ENCODE measurements around the gene KLRC4.
"Not testable (repeated sequence)": the region's sequence is repeated elsewhere in the genome, so short reads cannot be mapped to it uniquely, and the experiment has no call there.

Gene KLRC4

DNA sequence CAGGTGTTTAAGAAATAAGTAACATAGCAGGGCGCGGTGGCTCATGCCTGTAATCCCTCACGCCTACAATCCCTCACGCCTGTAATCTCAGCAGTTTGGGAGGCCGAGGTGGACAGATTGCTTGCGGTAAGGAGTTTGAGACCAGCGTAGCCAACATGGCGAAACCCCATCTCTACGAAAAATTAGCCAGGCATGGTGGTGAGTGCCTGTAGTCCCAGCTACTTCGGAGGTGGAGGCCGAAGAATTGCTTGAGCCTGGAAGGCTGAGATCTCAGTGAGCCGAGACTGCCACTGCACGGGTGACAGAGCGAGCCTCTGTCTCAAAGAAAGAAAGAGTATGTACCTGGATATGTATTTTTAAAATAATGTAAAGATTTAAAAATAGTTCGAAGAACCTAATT, 13.4 kb downstream of the KLRC4 start:
- DNase-seq = not testable (repeated sequence)

DNA sequence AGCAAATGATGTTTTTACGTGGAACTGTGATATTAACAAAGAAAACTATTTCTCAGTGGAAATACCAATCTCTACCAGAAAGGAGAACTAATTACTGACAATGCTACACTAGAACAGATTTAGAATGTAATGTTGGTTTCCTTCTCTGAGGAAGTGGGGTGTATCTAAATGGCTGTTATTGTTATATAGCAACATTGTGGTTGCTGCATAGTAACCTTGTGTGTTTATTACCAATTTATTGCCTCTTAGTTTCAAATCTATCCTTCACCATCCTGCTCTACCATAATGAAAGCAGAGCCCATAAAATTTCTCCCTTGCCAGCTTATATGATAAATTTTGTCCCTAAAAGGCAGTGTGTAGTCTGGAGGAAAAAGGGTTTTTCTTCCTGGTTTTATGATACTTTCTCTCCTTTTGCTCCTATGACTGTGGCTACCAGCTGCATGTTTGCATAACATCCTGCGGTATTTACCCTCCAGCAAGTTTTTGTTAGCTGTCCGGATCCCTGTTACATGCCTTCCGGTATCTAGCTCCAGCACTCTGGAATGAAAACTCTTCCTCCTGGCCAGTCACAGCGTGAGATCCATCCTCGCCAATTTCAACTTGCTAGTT, 14.1 kb downstream of the KLRC4 start:
- peak; percentile 87 to 89 for DNase-seq

DNA sequence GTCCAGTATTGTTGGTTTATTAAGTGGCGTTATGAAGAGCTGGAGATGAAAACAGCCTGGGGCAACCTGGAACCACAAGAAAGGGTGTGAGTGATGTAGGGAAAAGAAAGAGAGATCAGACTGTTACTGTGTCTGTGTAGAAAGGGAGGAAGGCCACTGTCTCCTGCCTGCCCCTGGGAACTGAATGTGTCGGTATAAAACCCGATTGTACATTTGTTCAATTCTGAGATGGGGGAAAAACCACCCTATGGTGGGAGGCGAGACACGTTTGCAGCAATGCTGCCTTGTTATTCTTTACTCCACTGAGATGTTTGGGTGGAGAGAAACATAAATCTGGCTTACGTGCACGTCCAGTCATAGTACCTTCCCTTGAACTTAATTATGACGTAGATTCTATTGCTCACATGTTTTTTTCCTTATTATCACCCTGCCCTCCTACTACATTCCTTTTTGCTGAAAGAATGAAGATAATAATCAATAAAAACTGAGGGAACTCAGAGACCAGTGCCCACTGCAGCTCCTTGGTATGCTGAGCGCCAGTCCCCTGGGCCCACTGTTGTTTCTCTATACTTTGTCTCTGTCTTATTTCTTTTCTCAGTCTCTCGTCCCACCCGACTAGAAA, 14.9 kb downstream of the KLRC4 start:
- not testable (repeated sequence) for DNase-seq

DNA sequence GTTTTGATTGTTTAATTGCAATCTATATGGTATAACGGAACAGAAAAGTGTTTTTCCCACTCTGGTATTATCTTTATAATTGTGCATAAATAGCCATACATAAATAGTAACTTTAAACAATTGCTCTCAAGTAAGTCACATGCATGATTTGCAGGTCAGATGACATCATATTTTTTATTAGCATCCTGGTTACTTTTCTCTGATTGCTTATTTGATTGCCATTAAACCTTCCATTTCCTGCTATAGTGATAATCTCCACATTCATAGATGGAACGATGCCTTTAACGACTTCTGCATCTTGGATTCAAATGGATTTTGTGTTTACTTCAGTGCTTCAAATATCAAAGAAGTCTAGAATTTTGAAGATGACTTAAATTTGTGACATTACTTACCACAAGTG, 16.3 kb downstream of the KLRC4 start:
- no peak for DNase-seq

DNA sequence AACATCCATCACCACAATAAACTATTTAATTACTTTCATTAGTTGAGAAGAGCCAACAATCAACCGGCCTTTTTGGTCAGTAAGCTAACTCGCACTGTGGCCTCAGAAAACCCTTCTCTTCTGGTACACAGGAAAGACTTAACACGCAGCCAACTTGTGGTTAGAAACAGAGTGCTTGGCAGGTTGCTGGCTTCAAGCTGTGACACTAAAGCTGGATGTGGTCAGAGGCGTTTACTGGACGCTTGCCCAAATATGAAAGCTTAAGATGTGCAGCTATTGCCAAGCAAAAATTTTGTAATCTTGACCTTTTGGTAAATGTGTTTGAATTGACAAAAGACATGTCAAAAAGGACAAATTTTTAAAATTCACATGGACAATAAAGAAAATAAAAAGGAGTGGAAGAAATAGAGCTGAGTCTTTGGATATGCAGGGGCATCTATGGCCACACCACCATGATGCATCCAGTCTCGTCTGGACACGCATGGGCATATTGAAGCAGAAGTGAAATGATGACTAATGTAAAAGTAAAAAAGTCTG, 17.1 kb downstream of the KLRC4 start:
- peak; percentile 98 for DNase-seq

DNA sequence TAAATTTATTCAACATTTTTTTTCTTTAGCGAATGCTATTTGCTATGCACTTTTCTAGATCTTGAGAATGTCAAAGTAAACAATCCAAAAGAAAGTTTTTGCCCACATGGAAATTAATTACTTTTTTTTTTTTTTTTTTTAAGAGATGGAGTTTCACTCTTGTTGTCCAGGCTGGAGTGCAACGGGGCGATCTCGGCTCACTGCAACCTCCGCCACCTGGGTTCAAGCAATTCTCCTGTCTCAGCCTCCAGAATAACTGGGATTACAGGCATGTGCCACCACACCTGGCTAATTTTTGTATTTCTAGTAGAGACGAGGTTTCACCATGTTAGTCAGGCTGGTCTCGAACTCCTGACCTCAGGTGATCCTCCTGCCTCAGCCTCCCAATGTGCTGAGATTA, 18.6 kb downstream of the KLRC4 start:
- DNase-seq = not testable (repeated sequence)

DNA sequence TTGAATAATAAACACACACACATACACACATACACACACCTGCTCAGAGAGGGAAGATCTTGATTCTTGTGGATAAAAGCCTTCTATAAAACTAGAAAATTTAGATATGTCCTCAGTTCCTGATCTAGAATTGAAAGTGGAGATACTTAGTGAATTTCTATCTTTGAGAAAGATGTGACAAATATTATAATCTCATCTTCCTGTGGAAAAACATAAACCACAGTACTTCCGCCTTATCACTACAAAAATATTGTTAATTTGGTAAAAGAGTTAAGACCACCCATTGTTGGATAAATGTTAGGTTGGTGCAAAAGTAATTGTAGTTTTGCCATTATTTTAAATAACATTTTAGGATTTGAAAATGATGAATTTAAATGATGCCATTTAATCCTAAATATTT, 19.7 kb downstream of the KLRC4 start, which contains the start of gene KLRK1:
Gene KLRK1, minus strand, starts transcription at position 138 of the 400 bp plus-strand sequence. CDS start 1,231 bp downstream, outside the sequence.
- DNase-seq = peak; percentile 8 to 20

DNA sequence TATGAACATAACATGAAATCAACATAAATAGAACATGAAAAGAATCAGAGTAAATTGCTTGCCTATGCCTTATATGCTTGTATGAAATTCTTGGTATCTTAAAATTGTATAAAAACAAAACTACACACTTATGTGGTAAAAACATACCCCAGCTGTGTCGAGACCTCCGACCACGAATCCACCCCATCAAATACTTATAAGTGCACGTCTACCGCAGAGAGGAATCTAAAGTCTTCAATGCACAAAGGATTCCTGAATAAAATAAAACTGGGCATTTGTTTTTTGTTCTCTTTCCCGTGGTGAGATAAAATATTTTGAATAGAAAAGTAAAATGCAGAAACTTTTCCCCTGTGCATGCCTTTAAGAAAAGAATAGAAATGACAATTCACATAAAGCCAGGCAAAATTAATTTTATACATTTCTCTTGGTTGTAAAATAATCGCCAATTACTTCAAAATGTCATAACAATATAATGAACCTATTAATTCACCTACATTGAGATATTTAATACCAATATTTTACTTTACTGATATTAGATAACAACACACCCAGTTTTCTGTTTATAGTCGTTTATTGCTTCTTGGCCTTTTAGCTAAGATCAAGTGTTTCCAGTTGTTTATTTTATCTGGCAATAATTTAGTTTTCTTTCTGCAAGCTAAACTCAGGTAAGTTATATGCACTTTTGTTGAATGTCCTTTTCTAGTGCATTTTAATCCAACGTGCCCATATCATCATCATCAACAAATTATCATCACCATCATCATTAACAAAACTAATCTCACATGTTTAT, 20.7 kb downstream of the KLRC4 start:
- peak in 1 of 2 experiments; percentile 20 for DNase-seq

DNA sequence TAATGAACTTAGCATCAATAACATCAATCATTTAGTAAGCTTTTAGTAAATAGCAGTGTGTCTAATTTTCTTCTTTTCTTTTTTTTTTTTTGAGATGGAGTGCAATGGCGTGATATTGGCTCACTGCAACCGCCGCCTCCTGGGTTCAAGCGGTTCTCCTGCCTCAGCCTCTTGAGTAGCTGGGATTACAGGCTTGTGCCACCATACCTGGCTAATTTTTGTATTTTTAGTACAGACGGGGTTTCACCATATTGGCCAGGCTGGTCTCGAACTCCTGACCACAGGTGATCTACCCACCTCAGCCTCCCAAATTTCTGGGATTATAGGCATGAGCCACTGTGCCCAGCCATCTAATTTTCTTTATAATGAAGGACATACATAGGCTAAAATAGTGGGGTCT, 22.1 kb downstream of the KLRC4 start:
- not testable (repeated sequence) for DNase-seq

DNA sequence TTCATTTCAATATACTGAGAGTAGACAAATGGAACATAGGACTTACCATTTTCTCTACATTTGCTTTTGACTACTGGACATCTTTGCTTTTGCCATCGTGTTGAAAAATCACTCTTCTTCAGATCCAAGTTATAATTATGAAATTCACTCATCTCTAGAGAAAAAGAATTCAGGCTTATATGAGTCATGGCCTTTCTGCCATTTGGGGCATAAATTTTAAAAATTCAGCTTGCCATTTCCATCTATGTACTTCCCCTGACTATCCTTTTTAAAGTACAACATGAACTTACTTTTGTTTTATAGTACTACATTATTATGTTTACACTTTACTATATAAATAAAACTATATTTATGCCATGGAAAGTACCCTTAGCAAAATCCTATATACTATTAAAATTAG, 22.7 kb downstream of the KLRC4 start:
- DNase-seq = no peak

DNA sequence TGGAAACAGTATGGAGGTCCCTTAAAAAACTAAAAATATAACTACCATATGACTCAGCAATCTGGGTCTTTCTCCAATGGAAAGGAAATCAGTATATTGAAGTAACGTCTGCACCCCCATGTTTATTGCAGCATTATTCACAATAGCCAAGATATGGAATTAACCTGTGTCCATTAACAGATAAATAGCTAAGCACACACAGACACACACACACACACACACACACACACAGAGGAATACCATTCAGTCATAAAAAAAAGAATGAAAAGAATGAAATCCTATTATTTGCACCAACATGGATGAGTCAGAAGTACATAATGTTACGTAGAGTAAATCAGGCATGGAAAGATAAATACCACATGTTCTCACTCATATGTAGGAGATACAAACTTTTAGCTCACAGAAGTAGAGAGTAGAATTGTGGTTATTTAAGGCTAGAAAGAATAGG, 24.4 kb downstream of the KLRC4 start:
- no peak for DNase-seq

DNA sequence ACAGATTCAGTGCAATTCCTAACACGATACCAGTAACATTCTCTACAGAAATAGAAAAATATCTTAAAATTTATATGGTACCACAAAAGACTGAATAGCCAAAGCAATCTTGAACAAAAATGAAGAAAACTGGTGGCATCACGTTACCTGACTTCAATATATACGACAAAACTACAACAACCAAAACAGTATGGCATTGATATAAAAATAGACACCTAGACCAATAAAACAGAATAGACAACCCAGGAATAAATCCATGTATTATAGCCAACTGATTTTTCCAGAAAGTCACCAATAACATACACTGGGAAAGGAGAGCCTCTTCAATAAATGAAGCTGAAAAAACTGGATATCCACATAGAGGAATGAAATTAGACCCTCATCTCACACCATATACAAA, 25.4 kb downstream of the KLRC4 start:
- no peak for DNase-seq

DNA sequence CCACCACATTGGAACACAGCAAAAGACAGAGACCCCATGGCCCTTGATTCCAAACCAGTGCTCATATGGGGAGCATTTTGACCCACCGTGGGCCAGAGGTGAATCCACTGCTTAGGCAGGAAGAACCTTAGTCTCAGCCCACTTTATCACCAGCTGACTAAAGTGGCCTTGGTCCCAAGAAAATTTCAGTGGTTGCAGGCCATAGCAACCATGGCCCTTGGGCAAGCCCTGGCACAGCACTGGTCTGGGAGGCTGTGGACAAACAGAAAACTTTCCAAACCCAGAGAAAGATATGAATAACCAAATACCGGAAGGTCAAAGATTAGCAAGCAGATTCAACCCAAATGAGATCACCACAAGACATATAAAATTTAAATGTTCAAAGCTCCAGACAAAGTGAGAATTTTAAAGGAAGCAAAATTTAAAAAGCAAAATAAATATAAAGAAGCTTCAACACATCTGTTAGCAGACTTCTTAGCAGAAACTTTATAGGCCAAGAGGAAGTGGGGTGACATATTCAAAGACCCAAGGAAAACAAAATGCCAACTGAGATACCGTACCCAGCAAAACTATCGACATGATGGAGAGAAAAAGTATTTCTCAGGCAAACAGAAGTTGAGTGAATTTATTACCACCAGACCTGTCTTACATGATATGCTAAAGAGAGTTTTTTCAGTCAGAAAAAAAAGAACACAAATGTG, 27.5 kb downstream of the KLRC4 start:
- no peak for DNase-seq

DNA sequence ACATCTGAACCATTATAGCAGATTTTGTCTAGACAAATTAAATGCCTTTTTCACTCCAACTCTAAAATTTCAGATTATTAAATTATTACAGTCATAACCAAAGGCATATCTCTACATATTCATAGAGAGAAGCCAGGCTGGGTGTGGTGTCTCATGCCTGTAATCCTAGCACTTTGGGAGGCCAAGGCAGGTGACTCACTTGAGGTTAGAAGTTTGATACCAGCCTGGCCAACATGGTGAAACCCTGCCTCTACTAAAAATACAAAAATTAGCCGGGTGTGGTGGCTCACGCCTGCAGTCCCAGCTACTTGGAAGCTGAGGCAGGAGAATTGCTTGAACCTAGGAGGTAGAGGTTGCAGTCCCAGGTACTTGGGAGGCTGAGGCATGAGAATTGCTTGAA, 30.8 kb downstream of the KLRC4 start:
- DNase-seq = not testable (repeated sequence)

DNA sequence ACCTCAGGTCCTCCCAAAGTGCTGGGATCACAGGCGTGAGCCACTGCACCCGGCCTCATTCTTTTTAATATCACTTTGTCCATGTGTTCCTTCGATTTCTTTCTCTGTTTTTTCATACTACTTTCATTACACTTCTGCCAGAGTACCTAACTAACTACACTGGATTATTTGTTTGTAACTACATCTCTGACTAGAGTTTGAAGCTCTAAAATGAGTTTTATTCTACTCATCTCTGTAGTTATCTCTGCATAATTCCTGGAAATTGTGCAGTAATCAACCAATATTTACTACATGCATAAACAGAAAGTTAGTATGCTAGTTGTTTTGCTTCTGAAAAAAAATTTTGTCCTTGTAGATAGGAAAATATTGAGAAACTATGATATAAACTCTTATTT, 34.9 kb downstream of the KLRC4 start:
- no peak for DNase-seq

DNA sequence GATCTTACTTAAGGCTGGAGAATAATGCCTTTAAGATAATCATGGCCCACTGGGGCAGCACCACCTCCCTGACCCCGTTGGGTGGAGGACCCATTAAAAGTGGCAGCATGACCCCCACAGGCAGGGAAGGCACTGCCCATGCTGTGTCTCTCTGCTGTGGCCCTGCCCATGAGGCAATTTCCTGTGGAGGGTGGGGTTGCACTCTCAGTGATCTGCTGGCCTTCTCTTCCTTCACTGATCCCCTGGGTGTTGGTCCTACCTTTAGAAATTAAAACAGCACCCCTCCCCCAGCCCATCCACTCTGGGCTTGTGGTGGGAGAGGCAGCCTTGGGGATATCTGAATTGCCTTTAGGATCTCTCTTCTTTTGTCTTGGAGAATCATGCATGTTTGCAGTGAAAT, 37.0 kb downstream of the KLRC4 start:
- DNase-seq = peak; percentile 13 to 20

DNA sequence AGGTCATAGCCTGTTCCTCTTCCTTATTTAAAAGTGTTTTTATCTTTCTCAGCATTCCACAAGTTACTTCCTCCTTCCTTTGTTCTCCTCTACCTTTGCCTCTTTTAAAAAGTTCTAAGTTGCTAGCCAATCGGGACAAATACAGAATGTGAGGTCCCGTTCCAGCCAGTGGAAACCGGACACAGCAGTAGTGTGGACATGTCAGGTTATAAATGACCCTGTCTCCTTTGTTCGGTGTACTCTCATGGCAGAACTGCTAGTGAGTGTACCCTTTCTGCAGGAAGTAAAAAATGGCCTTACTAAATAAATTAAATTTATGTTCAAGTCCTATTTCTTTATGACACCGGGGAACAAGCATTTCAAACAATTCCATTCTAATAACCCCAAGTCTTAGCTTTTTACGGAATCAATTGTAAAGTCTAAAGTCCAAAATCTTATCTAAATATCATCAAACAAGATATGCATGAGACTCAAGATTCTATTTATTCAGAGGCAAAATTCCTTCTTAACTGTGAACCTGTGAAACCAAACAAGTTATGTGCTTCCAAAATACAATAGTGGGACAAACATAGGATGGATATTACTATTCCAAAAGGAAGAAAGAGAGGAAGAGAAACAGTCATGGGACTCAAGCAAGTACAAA, 37.5 kb downstream of the KLRC4 start:
- DNase-seq = not testable (repeated sequence)

DNA sequence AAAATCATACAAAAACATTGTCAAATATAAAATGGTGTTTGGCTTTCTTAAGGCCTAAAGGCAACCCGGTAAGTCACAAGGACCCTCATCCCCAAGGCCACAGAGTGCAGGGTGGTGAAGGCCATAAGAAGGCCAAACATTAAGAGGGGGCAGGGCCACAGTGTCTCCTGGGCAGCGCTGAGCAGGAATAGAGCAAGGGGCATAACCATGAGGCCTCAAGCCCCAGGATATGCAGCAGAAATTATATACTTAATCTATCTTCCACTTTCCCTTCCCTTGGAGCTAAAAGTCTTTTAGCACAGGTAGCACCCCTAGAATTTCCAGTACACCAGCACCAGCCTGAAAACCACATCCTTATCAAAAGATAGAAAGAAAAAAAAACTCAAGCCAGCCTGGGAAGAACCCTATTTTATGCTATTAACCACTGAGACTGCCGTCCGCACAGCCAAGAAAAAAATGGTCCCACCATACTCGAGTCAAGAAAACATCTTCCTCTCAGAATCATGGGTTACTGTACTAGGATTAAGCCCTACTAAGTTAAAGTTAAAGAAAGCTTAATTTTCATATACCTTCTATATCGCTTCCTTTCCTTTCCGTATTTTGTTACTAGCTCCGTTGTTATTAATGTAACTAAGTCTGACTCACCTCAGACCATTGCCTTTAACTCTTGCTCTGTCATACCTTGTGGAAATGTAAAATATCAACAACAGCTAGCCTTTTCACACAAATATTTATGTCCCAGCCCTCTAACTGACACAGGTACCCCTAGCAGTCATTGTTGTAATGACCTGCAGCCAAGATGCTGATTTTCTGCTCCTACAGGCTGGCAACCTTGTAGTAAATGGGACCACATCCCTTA, 39.8 kb downstream of the KLRC4 start:
- no peak for DNase-seq

DNA sequence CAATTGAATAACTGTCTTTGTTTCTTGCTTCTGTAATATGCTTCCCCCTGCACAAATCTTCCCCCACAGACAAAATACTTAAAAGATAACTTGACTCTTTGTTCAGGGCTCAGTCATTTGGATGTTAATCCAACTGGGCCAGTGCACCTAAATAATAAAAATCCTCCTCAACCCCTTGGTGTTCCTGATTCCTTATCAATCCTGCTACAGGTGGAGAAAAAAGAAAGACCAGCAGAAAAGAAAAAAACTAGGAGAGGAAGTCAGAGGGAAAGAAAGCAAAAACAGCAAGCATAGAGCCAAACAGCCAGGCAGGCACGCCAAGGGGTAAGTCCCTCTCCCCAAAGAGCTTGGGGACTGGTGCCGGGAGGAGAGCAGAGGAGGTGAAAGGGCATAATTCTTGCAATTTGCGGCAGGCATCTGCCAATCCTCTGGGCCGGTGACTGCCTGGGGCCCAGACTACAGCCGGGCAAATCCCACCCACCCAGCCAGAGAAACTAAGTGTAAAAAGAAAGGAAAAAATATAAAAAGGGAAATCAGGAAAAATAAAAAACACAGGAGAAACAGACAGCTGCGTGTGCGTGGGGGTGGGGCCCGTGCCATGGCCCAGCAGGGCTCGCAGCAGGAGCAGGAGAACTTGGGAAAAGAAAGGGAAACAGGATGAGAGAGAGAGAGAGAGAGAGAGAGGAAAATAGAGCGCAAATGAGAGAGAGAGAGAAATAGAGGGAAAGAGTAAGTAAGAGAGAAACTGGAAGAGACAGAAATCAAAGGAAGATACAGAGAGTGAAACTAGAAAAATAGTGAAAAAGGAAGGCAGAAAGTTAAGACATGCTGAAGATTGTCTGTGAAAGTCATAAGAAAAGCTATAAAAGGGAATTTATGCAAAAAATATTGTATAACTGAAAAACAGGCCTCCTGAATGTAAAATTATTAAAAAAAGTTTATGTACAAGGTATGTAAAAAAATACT, 41.1 kb downstream of the KLRC4 start:
- DNase-seq = no peak

DNA sequence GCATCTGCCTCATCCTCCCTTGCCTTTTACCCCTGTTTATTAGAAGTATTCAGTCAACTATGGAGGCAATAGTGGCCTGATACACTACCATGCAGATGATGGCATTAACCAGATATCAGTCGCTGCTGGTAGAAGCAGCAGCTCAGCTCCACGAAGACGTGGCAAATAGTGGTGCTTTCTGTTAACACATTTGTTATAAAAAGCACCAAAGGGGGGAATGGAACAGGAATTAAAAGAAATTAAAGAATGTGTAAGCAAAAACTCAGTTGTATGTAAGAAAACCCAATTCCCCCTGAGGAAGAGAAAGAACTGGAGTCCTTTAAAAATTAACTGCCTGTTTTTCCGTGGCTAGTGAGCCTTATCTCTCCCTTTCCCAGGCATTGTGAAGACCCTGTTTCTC, 41.8 kb downstream of the KLRC4 start:
- not testable (repeated sequence) for DNase-seq

Data from AML-193 (cell line).